Prostate gland (tissue), 2 donors: Measurements from ENCODE around the gene CCRL2. TPM values are rescaled to one million over a fixed set of nuclear protein-coding genes. Genes with fewer than 3 reads are reported as not detected.
A peak's percentile ranks its signal among the peaks of the same experiment; 100 is the strongest.

Experiments
- DNase-seq: peaks from one replicate; pipeline ENCODE4 v3.0.0-alpha.2; 2019; ENCODE audit warnings: low spot score
- H3K27ac ChIP-seq, 2 donors: fragments of 200-600 bp; sonication (generic); 2 replicates each; pipeline ENCODE4 v1.5.1; 2017 to 2019
- H3K27me3 ChIP-seq: fragments of 200-600 bp; sonication (generic); replicated peaks from 2 replicates; pipeline ENCODE4 v1.5.1; 2019; ENCODE audit not compliant: insufficient read depth
- H3K36me3 ChIP-seq, 2 donors: fragments of 200-600 bp; sonication (generic); 1 replicate in 1 of 2; 2 replicates in 1 of 2; pipeline versions ENCODE4 v1.5.1 to v1.8.1; 2017 to 2019
- H3K4me1 ChIP-seq: fragments of 200-600 bp; sonication (generic); replicated peaks from 2 replicates; pipeline ENCODE4 v1.5.1; 2019
- H3K4me3 ChIP-seq, 2 donors: fragments of 200-600 bp; sonication (generic); 2 replicates each; pipeline ENCODE4 v1.5.1; 2017 to 2019
- H3K9me3 ChIP-seq: fragments of 200-600 bp; sonication (generic); 2 replicates; pipeline ENCODE4 v1.5.1; 2017
- CTCF ChIP-seq, 4 experiments: fragments of 200-600 bp in 2 of 4; fragments of 450-650 bp in 2 of 4; sonication (generic) in 2 of 4; IDR thresholded peaks; 1 replicate in 3 of 4; 2 replicates in 1 of 4; pipeline ENCODE4 v1.5.1; 2016 to 2019; ENCODE audit warnings: antibody characterized with exemption in 4 of 4, mild to moderate bottlenecking in 2 of 4, moderate library complexity in 2 of 4
- POLR2A ChIP-seq: fragments of 450-650 bp; IDR thresholded peaks from one replicate; pipeline ENCODE4 v1.6.1; 2016; ENCODE audit warnings: antibody characterized with exemption, mild to moderate bottlenecking
- POLR2AphosphoS5 ChIP-seq: sonication (generic); formaldehyde crosslinking; IDR thresholded peaks from one replicate; pipeline ENCODE4 v1.6.1; 2017; ENCODE audit warnings: antibody characterized with exemption
- WGBS: methylation state at CpG from one replicate; pipeline ENCODE4 v1.1.5; 2018; 5-methylcytosine and 5-hydroxymethylcytosine counted together
- intact Hi-C: fragments of 100-400 bp; cut with DNase I; formaldehyde crosslinking; loops from one replicate; pipeline ENCODE4 v1.14.2; 2022
- total RNA-seq, 2 donors: library from RNA; depleted of rRNA; stranded (reverse); fragments of >200 nt; gene quantifications; one replicate each; pipeline ENCODE4 v1.1.0, GENCODE V29; 2016

Gene CCRL2
- total RNA-seq, 2 donors from 2014 or later: 0.09 to 0.45 TPM

DNA sequence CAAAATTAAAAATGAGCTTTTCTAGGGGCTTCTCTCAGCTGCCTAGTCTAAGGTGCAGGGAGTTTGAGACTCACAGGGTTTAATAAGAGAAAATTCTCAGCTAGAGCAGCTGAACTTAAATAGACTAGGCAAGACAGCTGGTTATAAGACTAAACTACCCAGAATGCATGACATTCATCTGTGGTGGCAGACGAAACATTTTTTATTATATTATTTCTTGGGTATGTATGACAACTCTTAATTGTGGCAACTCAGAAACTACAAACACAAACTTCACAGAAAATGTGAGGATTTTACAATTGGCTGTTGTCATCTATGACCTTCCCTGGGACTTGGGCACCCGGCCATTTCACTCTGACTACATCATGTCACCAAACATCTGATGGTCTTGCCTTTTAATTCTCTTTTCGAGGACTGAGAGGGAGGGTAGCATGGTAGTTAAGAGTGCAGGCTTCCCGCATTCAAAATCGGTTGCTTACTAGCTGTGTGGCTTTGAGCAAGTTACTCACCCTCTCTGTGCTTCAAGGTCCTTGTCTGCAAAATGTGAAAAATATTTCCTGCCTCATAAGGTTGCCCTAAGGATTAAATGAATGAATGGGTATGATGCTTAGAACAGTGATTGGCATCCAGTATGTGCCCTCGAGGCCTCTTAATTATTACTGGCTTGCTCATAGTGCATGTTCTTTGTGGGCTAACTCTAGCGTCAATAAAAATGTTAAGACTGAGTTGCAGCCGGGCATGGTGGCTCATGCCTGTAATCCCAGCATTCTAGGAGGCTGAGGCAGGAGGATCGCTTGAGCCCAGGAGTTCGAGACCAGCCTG lies 35.3 kb upstream of the CCRL2 start:
- Histone ChIP-seq H3K27me3 (no peaks in the 10 kb centered on the region), H3K9me3 (no peaks in the 10 kb centered on the region), H3K4me1 (no peaks in the 10 kb centered on the region), H3K36me3 (no peaks in the 10 kb centered on the region), H3K27ac (no peak overlapping the region), H3K4me3 (no peak overlapping the region)
- TF ChIP-seq POLR2AphosphoS5 (no peak), CTCF (IDR thresholded peaks at IDR 0.05) (no peak), POLR2A (no peak)
- no peak for DNase-seq
- 69% methylated on average over 10 of the region's 10 CpGs for WGBS
- intact Hi-C loops: no loop called here

- no peaks in the 10 kb centered on the region for H3K27me3 ChIP-seq
- no peak overlapping the region for H3K4me3 ChIP-seq
- no peak for TF ChIP-seq POLR2A
- TF ChIP-seq CTCF (IDR thresholded peaks at IDR 0.05): peak in 2 of 4 experiments; percentile 50 to 64
- no peaks in the 10 kb centered on the region for H3K9me3 ChIP-seq
- 71% methylated on average over 9 of the region's 9 CpGs for WGBS
- no peaks in the 10 kb centered on the region for H3K36me3 ChIP-seq
- DNase-seq: no peak
- H3K27ac ChIP-seq: no peak overlapping the region
- H3K4me1 ChIP-seq: no peaks in the 10 kb centered on the region
- intact Hi-C loops: no loop called here
Measured at GRCh38 chr3:46372492-46373359, 34.3 kb upstream of the CCRL2 start.

- Histone ChIP-seq H3K27ac (no peak overlapping the region), H3K36me3 (no peaks in the 10 kb centered on the region), H3K4me1 (no peaks in the 10 kb centered on the region), H3K27me3 (no peaks in the 10 kb centered on the region), H3K4me3 (no peak overlapping the region), H3K9me3 (no peaks in the 10 kb centered on the region)
- no peak for DNase-seq
- intact Hi-C loops: no loop called here
- TF ChIP-seq POLR2AphosphoS5: no peak
- no peak for TF ChIP-seq POLR2A
- TF ChIP-seq CTCF (IDR thresholded peaks at IDR 0.05): no peak
- WGBS: 80% methylated on average over 3 of the region's 3 CpGs
Measured at GRCh38 chr3:46374755-46375154, 32.3 kb upstream of the CCRL2 start.

GRCh38 chr3:46375218-46375617 lies 31.8 kb upstream of the CCRL2 start:
- TF ChIP-seq CTCF (IDR thresholded peaks at IDR 0.05) (no peak), POLR2AphosphoS5 (no peak), POLR2A (no peak)
- Histone ChIP-seq H3K4me3 (no peak overlapping the region), H3K27me3 (no peaks in the 10 kb centered on the region), H3K36me3 (no peaks in the 10 kb centered on the region), H3K27ac (no peak overlapping the region), H3K9me3 (no peaks in the 10 kb centered on the region), H3K4me1 (no peaks in the 10 kb centered on the region)
- DNase-seq: no peak
- intact Hi-C loops: no loop called here
- 92% methylated on average over 2 of the region's 2 CpGs for WGBS
